HG02678 (cell line): ENCODE data around the gene PHKB.
"Not testable (repeated sequence)": the region's sequence is repeated elsewhere in the genome, so short reads cannot be mapped to it uniquely, and the experiment has no call there.

Experiments used
- ATAC-seq: cut with Tn5 transposase; IDR thresholded peaks from one replicate; pipeline ENCODE4 v1.9.1; 2021; ENCODE audit warnings: mild to moderate bottlenecking, moderate library complexity; ENCODE audit not compliant: unreplicated experiment

PHKB gene

GRCh38 chr16:47460711-47461597 is at the start of gene PHKB, which contains the start of gene ITFG1:
Gene PHKB, plus strand, starts transcription at chr16:47461331. Its CDS starts 20 bp downstream, at chr16:47461351.
Gene ITFG1, minus strand, starts transcription at chr16:47461063. Its CDS starts 18 bp downstream, at chr16:47461045.
- peak; percentile 75 for ATAC-seq

GRCh38 chr16:47413041-47413440 is 48.1 kb upstream of the PHKB start:
- ATAC-seq, result no peak

- no peak for ATAC-seq
Measured at GRCh38 chr16:47416869-47417268, 44.3 kb upstream of the PHKB start.

- no peak for ATAC-seq
Measured at GRCh38 chr16:47424846-47425245, 36.3 kb upstream of the PHKB start.

GRCh38 chr16:47426806-47427205 is 34.3 kb upstream of the PHKB start:
- no peak for ATAC-seq

GRCh38 chr16:47431960-47432359 is 29.2 kb upstream of the PHKB start:
- no peak for ATAC-seq

GRCh38 chr16:47434274-47434673 is 26.9 kb upstream of the PHKB start:
- ATAC-seq, result not testable (repeated sequence)

- ATAC-seq, result not testable (repeated sequence)
Measured at GRCh38 chr16:47440066-47440465, 21.1 kb upstream of the PHKB start.

GRCh38 chr16:47442884-47443283 is 18.2 kb upstream of the PHKB start:
- not testable (repeated sequence) for ATAC-seq

- no peak for ATAC-seq
Measured at GRCh38 chr16:47446431-47446830, 14.7 kb upstream of the PHKB start.

GRCh38 chr16:47448830-47449575 is 12.1 kb upstream of the PHKB start:
- no peak for ATAC-seq

- ATAC-seq, result no peak
Measured at GRCh38 chr16:47449788-47450187, 11.3 kb upstream of the PHKB start.

GRCh38 chr16:47458331-47458730 is 2.8 kb upstream of the PHKB start:
- ATAC-seq, result no peak

GRCh38 chr16:47459603-47460002 is 1.5 kb upstream of the PHKB start:
- no peak for ATAC-seq

- ATAC-seq, result no peak
Measured at GRCh38 chr16:47460359-47460710, 796 bp upstream of the PHKB start.

GRCh38 chr16:47461598-47462266 is 601 bp downstream of the PHKB start:
- no peak for ATAC-seq

- ATAC-seq, result no peak
Measured at GRCh38 chr16:47463771-47464624, 2.9 kb downstream of the PHKB start.

GRCh38 chr16:47465919-47466630 is 4.9 kb downstream of the PHKB start:
- ATAC-seq, result no peak

- ATAC-seq, result no peak
Measured at GRCh38 chr16:47467501-47467900, 6.4 kb downstream of the PHKB start.
